Lung microvascular endothelial cell (primary cell): ENCODE data around the gene NELFB. TPM values are rescaled to one million over a fixed set of nuclear protein-coding genes. Genes with fewer than 3 reads are reported as not detected.

Source experiments
- DNase-seq, 2 donors: peaks; one replicate each; pipeline versions ENCODE4 v3.0.0 to v3.0.0-alpha.2; 2010; ENCODE audit warnings: low read depth in 2 of 2
- total RNA-seq: library from RNA; depleted of rRNA; stranded (reverse); fragments of >200 nt; gene quantifications from 2 replicates; pipeline ENCODE4 v1.2.1, GENCODE V29; 2014

NELFB gene
- total RNA-seq, 1 donor from 2014 or later, result 43.7 TPM

DNA sequence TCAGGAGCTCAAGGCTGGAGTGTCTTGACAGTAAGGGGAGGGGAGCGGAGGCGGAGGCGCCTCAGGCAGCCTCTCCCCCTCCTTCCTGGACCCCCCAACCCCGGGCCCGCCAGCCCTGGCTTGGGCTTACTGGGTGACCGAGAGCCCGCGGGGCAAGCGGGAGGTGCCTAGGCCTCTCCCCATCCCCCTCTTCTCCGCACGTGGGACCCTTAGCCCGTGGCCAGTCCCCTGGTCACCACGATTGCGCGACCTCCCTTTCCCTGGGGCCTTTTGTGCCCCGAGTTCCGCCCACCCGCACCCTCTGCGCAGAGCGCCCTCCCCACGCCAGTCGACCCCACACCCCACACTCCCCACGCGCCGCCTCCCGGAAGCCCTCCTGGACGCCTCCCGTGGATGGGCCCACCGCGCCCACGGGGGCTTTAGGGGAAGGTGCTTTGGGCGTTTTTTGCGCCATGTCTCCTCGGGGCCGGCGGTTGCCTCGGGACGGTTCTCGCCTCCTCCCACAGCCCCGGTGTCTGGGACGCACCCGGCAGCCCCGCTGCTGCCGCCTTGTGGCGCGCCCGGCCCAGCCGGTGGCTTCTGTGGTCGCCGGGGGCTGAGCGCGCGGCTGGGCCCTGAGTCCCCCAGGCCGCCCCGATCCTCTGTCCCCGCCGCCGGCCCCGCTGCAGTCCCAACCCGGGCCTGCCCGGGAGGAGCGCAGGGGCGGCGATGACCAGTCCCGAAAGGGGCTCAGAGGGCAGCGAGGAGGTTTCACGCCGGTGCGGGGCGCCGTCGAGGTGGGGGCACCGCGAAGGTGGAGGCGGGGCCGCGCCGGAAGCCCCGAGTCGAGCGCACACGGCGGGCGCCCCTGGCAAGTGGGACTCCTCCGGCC is 25.6 kb downstream of the NELFB start:
- DNase-seq, result no peak

DNA sequence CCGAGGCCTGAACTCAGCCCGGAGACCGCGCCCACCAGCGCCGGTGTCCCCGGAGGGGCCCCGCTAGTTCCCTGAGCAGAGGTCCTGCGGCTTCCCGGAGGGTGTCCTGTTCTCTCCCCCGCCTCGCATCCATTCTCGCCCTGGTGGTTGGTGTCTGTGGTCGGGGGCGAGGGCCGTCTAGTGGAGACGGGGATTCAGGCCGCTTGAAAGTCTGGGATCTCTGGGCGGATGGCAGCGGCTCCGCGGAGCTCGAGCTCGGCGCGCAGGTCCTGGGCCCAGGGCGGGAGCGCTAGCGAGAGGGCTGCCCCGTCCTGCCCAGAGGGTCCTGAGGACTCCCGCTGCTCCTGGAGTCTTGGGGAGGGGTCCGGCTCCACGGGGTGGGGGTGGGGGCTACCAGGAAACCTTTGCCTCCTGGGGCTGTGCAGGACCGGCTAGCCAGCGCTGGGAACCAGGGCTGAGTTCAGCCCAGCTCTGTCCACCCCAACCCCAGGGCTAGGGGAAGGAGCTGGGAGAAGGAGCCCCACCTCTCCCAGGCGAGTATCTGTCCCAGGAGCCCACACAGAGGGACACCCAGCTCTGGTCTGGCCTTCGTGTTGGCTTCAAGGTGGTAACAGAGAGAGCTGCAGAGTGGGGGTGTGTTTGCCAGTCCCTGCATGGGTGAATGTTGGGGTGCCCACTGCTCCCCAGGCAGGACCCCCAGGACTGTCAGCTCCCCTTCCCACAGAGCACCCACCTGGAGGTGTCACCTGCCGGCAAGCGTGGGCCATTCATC is 26.4 kb downstream of the NELFB start:
- no peak for DNase-seq

DNA sequence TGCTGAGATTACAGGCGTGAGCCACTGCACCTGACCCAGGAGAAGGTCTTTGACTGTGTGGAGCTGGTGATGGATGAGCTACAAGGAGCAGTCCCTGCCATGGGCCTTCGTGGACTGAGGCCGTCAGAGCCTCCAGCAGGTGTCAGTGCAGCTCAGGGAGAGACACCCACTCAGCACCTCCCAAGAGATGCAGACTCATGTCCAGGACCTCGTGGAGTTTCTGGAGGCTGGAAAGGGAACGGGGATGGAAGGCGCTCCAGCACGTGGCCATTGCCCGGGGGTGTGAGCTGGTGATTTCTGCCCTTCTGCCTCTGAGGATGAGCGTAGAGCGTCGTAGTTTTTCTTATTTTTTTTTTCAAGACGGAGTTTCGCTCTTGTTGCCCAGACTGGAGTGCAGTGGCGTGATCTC is 31.9 kb downstream of the NELFB start:
- peak; percentile 77 to 86 for DNase-seq

DNA sequence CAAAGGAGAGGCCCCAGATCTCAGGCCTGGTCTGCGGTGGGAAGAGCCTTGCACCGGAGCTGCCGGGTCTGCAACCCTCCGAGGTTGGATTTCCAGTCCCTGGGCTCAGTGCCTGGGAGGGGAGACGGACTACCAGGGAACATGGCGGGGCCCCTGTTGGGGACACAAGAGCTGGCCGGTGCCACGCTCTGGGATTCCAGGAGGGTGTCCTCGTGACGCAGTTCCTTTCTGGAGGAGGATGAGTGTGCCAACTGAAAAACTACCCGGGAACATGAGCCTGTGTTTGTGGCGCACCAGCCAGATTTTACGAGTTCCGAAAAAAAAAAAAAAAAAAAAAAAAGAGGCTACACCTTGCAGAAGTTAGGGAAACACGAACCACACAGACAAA is 38.0 kb downstream of the NELFB start:
- no peak for DNase-seq

DNA sequence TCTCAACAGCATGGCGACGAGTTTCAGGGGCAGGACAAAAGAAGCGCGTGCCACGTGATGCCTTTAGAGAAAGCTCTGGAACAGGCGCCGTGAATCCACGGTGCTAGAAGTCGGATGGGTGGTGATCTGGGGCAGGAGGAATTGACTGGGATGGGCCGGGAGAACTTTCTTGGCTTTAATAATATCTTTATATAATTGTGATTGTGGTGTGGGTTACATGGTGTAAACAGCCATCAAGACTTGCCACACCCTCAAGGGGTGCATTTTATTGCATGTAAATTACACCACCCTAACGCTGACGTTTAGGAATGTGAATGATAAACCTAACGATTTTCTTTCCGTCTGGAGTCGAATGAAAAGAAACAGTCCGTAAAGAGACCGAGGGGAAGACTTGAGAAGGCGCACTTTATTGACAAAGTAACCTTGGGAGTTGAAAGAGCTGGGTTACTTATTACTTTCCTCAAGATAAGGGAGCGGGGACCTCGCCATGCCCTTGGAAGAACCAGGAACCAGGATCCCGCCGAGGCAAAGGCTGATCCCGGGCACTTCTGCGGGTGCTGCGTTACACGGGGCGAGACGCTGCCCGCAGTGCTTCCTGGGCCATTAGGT is 38.5 kb downstream of the NELFB start:
- DNase-seq, result peak in 1 of 2 donors; percentile 28

DNA sequence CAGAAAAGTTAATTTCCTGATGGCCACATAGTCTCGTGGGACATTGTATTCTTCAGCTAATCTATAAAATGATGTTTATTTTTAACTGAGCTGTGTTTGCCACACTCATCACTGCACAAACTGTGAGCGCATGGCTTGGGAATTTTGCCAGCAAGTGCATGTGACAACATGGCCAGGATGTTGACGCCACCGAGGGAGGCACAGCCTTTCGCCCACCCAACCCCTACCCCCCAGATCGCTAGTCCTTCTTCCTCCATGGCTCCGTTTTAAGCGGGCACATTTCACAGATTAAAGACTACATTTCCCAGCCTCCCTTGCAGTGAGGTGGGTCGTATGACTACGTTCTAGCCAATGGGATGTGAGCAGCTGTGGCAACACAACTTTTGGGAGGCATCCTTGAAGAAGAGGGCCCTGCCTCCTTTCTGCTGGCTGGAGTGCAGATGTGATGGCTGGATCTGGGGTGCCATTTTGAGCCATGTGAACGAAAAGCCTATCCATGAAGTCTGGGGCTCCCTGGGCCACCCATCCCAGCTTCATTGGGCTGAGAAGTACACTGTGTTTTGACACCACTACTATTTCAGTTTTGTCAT is 39.1 kb downstream of the NELFB start:
- peak; percentile 87 to 95 for DNase-seq

DNA sequence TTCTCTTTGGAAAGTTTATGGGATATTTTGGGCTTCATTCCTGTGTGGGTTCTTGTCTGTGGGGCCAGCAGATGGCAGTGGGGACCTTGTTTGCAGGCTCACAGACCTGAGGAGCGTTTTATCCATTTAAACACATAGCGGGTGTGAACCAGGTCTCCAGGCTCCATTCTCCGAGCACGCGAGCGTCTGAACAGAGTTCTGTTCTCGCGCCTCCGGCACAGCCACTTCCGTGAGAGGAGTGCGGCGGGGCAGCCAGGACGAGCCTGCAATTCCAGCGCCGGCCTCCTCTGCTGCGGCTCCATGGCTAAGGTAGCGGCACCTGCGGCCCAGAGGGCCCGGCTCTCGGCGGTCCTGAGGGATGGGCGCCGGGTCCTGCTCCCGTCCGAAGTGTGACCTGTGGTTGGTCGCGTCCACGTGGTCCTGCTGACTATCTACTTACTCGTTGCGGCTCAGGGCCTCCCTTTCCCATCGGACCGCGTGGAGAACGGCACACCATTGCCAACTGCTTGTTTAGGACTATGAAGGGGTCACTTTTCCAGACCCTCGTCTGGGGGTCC is 39.6 kb downstream of the NELFB start:
- DNase-seq, result peak; percentile 52 to 72

DNA sequence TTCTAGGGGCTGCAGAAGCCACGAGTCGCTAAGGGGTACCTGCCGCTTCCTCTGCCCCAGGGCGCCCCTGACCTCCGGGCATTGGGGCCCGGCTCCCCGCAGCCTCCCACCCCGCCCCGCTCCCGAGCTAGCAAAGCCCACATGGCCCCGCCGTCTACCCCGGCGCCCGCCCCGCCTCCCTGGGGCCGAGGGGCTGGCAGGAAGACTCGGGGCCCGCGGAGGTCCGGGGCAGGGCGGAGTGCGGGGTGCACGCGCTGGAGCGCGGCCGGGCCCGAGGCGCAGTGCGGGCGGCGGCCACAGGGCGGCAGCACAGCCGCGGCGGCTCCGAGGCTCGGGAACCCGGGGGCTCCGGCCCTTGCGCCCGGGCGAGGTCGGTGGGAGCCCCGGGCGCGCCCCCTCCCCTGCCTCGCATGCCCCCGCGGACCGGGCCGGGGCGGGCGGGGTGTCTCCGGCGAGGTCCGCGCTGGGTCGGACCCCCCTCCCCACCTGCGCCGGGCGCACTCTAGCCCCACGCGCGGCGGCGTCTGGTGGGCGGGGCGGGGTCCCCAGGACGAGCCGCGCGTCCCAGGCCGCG is 40.2 kb downstream of the NELFB start:
- peak; percentile 53 to 67 for DNase-seq

DNA sequence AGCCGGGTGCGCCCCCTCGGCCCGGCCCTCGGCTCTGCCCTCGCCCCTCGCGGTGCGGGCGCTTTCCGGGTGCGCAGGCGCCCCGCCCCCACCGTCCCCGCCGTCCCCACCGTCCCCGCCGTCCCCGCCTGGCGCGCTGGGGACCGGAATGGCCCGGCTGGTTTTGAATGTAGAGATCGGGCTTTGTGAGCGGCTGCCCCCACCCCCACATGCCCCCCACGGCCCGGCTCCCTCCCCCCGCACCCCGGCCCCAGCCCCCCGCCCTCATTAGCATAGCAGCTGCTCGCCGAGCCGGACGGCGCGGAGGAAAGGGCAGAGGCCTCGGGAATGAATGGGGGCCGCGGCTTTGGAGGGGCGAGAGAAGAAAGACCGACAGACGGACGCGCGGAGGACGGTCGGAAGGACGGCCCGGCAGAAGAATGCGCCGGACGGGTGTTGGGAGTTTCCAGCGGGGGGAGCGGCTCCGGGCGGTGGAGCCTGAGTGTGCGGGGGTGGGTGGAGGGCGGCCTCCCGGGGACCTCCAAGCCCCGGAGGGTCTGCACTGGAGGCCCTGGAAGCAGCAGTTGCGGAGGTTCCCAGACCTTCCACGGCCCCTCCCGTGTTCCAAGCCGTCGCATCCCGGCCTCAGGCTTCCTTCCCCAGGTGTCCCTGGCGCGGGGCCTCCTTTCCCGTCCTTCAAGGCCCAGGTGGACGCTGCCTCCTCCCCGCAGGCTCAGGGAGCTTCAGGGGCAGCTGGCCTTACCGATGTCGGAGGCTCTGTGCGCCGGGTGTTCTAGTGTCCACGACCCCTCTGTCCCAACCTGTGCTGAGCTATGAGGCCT is 40.9 kb downstream of the NELFB start:
- DNase-seq, result peak; percentile 46 to 57

DNA sequence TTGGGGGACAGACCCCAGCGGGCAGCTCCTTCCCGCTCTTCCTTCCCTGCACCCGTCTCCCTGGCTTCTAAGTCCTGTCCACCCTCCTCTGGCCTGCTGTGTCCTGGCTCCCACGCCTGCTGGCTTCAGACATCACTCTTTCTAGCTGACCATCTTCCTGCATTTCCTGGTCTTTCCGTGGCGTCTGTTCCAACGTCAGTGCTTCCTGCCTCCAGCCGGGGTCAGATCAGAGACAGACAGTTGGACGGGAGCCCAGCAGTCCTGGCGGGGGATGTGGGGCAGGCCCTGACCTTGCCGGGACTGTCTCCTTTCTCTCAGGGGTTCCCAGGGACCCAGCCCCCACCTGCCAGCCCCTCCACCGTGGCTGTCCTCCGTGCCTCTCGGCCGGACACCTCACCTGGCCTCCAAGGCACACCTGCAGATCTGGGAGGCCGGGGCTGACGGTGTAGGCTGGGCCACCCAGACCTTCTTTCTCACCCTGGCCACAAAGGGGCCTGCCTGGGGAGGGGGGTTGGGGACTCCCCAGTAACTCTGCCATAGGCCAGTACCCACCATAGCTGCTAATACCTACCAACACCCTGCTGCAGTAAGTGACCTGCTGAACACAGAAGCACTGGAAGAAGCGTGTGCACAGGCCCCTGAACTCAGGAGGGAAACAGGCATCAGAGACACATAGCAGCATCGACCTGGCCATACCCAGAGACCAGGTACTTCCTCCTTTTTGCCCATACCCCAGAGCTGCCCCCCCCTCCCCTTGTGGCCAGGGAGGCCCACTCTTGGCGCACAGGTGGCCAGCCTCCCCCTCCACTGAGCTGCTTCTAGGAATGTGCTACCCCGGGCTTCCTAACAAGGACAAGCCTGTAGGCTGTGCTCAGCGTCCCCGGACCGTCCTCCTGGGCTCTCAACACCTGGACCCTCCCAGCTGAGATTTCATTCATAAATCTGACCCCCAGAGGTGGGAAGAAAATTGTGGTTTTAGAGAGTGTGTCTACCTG is 41.8 kb downstream of the NELFB start:
- DNase-seq, result peak; percentile 96 to 97

DNA sequence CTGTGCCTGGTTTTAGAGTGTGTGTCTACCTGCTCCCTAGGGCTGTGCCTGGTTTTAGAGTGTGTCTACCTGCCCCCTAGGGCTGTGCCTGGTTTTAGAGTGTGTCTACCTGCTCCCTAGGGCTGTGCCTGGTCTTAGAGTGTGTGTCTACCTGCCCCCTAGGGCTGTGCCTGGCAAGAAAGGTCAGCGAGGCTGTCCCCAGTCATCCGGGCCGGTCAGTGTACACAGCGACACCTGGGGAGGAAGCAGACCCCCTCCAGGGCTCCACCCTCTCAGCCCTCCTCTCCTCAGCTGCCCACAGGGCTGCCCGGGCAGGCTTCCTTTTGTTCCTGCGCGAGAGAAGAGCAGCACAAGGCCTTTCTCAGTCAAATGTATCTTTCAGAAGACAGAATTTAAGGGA is 42.8 kb downstream of the NELFB start:
- DNase-seq, result peak in 1 of 2 donors; percentile 39

DNA sequence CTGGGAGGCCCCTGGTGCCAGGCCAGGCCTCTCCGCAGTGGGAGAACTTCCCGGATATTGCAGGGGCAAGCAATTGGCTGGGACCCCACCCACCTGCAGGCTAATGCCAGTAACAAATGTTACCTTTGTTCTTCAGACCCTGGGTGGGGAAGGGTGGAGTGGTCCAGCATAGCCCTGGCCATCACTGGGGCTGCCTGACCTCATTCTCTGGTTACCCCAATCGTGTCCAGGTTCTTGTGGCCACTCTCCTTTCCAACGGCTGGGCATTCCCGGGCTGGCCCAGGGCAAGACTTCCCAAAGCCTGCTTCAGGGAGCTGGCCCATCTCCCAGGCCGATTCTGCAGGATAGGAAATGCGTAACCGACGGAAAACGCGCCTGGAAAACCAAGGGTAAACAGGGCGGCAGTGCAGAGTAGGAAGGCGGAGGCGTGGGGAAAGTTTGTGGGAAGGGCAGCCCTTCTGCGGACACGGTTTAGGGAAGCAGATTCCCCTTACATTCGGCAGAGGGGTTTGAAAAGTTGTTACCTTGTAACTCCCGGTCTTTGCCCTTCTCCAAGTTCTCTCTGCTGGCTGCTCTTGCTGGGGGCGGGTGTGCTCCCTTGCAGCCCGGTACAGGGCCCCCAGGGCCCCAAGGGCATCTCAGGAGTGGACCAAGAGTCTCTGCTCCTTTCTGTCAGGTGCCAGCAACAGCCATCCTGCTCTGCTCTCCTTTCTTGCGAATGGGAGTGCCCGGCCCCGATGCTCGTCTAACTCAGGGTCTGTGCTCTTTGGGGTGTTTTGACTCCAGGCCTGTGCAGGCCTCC is 43.5 kb downstream of the NELFB start:
- DNase-seq, result peak; percentile 83 to 95

DNA sequence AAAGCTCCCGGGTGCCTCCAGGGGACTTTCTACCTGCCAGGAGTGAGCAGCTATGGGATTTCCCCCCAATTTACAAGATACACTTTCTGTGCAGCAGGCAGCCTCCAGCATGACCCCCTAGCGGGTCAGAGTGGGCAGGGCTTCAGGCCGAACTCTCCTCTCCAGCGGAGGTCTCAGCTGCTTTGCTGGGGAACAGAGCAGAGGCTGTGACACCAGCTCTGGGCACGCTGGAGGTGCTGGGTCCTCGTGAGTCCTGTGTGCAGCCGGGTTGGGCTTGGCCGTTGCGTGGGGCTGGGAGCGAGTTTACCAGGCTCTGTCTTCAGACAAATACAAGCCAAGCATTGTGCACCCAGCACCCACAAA is 44.1 kb downstream of the NELFB start:
- peak; percentile 46 to 56 for DNase-seq

DNA sequence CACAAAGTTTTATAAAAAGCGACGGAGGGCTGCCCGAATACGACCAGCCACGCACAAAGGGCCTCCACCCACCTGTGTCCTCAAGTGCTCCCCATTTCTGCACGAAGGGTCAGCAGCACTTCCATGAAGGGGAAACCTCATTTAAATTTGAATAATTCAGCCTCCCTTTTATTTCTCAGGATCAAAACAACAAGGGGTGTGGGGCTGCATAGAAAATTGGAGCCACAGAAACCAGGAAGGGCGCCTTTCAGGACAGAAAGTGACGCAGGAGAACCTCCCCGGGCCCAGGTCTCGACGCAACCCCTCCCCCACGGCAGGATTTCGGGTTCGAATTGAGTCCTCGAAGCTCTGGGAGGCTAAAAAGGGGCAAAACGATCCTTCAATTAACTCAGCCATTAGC is 44.8 kb downstream of the NELFB start:
- DNase-seq, result peak; percentile 59 to 73

DNA sequence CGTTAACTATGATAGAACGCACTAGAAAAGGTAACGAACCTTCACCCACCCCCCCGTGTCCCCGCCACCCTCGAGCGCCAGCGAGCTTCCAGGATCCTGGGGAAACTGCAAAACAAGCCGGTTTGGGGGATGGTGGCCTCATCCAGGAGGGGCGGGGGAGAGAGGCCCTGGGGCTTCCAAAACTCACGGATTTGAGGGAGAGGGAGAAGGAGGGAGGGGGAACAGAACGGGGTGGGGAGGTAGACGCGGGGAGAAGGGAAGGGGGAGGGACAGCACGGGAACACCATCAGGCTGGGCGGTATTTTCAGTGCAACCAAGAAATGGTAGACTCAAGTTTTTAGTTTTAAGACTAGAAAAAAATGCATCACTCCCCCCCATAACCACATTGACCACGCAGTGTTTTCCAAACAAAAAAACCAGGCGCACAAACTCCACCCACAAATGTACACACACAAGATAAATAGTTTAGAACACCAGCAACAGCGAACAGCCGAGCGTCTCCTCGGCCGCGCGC is 45.5 kb downstream of the NELFB start:
- DNase-seq, result peak; percentile 62 to 68

DNA sequence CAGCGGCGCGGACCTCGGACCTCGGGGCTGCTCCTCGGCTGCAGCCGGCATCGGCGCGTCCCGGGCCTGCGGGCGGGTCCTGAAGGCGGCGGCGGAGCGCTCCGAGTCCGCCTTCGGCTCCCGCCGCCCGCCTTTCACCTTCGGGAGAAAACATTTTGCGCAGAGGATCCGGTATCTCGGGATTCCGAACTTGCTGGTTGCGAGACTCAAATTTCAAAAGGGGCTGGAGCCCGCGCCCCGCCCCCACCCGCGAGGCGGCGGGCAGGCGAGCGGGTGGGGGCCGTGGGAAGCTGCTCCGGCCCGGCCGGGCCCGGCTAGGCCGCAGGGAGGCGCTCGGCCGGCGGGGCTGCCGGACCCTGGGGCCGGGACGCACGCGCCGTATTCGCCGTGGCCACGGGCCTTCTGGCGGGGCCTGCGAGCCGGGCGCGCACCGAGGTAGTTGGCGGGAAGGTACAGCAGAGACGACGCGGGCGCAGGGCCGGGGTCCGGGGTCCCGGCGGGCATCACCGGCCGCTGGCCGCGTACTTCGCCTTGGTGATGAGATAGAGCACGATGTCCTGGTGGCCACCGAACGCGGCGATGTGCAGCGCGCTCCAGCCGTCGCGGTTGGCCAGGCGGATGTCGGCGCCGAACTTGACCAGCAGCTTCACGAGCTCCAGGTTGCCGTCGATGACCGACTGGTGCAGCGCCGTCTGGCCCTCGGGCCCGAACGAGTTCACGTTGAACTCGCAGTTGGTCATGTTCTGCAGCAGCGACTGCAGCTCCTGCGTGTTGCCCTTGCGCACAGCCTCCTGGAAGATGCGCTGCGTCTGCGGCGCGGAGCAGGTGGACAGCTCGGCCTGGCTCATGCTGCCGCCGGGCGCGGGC is 46.2 kb downstream of the NELFB start:
- peak; percentile 65 to 83 for DNase-seq

DNA sequence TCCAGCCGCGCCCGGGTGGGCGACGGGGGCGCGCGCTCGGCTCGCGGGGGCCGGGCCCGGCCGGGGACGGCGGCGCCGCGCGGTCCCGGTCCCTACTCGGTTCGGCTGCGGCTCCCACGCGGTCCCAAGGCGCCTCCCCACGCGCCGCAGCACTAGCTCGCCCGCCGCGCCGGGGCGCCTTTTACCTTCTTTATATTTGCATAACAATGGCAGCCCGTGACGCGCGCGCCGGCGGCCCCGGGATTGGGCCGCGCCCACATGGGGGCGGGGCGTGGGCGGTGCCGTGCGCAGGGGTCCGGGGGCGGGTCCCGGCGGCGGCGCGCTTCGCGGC is 47.0 kb downstream of the NELFB start, which contains the start of gene NRARP:
NRARP (minus strand) TSS at position 154 of the 331 bp plus-strand sequence. CDS start 343 bp downstream, outside the sequence.
- peak; percentile 90 to 94 for DNase-seq
